B cell (primary cell): ENCODE measurements around the gene RAB39A.

Experiments
- CTCF ChIP-seq: fragments of 200-600 bp; IDR thresholded peaks from one replicate; pipeline ENCODE4 v1.8.0; 2022; ENCODE audit warnings: antibody characterized with exemption, mild to moderate bottlenecking
- EZH2 ChIP-seq: IDR thresholded peaks from 2 replicates; pipeline ENCODE4 v1.6.1; 2012; ENCODE audit warnings: borderline replicate concordance, low read depth, mild to moderate bottlenecking, moderate library complexity, low read length; ENCODE audit not compliant: insufficient read depth, poor library complexity, severe bottlenecking

- TF ChIP-seq CTCF (peak; percentile 86), EZH2 (no peak)
These were observed 11.5 kb upstream of the RAB39A start for GRCh38 chr11:107916671-107917241.
